GM12878 (cell line): ENCODE results near the gene PTRH2. TPM values are rescaled to one million over a fixed set of nuclear protein-coding genes. Genes with fewer than 3 reads are reported as not detected.

ENCODE experiments used
- CEBPZ ChIP-seq: fragments of 150-350 bp; IDR thresholded peaks from 2 replicates; pipeline ENCODE4 v1.6.1; 2016; ENCODE audit warnings: low read depth, low read length
- ELK1 ChIP-seq: IDR thresholded peaks from 2 replicates; pipeline ENCODE4 v1.6.1; 2012; ENCODE audit warnings: low read depth, low read length, improper control_type of control experiment
- ESRRA ChIP-seq: IDR thresholded peaks from 2 replicates; pipeline ENCODE4 v1.6.1; 2012; ENCODE audit warnings: mild to moderate bottlenecking, low read length, improper control_type of control experiment
- FOXK2 ChIP-seq: fragments of 450-650 bp; IDR thresholded peaks from 2 replicates; pipeline ENCODE4 v1.6.1; 2017; ENCODE audit warnings: mild to moderate bottlenecking, moderate library complexity
- GABPA ChIP-seq: IDR thresholded peaks from 2 replicates; pipeline ENCODE4 v1.6.1; 2014; ENCODE audit warnings: antibody characterized with exemption, low read depth, mild to moderate bottlenecking, inconsistent platforms
- HSF1 ChIP-seq: fragments of 150-350 bp; IDR thresholded peaks from 2 replicates; pipeline ENCODE4 v1.6.1; 2014; ENCODE audit warnings: mild to moderate bottlenecking, low read depth, low read length
- IRF5 ChIP-seq: fragments of 450-650 bp; IDR thresholded peaks from 2 replicates; pipeline ENCODE4 v1.6.1; 2017; ENCODE audit warnings: borderline replicate concordance
- MYB ChIP-seq: fragments of 150-350 bp; IDR thresholded peaks from 2 replicates; pipeline ENCODE4 v1.6.1; 2014; ENCODE audit warnings: mild to moderate bottlenecking, low read depth, low read length, borderline replicate concordance
- PKNOX1 ChIP-seq: fragments of 450-650 bp; IDR thresholded peaks from 2 replicates; pipeline ENCODE4 v1.6.1; 2016; ENCODE audit warnings: mild to moderate bottlenecking
- TAF1 ChIP-seq: IDR thresholded peaks from 2 replicates; pipeline ENCODE4 v1.6.1; 2011; ENCODE audit warnings: mild to moderate bottlenecking, low read depth, low read length, borderline replicate concordance
- ZBTB4 ChIP-seq: fragments of 450-650 bp; formaldehyde crosslinking; IDR thresholded peaks from 2 replicates; pipeline ENCODE4 v1.4.0; 2022; ENCODE audit warnings: mild to moderate bottlenecking, moderate library complexity
- ZNF384 ChIP-seq: IDR thresholded peaks from 2 replicates; pipeline ENCODE4 v1.6.1; 2012; ENCODE audit warnings: low read depth, mild to moderate bottlenecking, low read length, improper control_type of control experiment, borderline replicate concordance
- ZNF622 ChIP-seq: fragments of 450-650 bp; IDR thresholded peaks from 2 replicates; pipeline ENCODE4 v1.6.1; 2017; ENCODE audit warnings: mild to moderate bottlenecking, inconsistent platforms
- polyA plus RNA-seq, 11 experiments: library from polyadenylated mRNA; depleted of rRNA in 4 of 11; unstranded in 6 of 11; stranded (reverse) in 5 of 11; fragments of >200 nt; fragmentation: Nextera tagmentation in 4 of 11; fragmentation: Illumina TruSeq in 1 of 11; extraction: Ambion mirVana in 4 of 11; extraction: Trizol in 1 of 11; gene quantifications; 1 replicate in 1 of 11; 2 replicates in 10 of 11; pipeline versions ENCODE4 v1.2.1 to v1.2.3, GENCODE V29; 2011 to 2016; ENCODE audit warnings: inconsistent platforms in 2 of 11, missing spikeins in 2 of 11, low read depth in 1 of 11
- total RNA-seq, 4 experiments: library from RNA; depleted of rRNA in 3 of 4; stranded (reverse); fragments of >200 nt in 3 of 4; fragmentation: Illumina TruSeq in 1 of 4; extraction: Trizol in 1 of 4; gene quantifications; 2 replicates each; pipeline versions ENCODE4 v1.2.1 to v1.2.3, GENCODE V29; 2013 to 2021

Gene PTRH2
- total and polyA plus RNA-seq, 10 of the 15 experiments (the other 5 are each of a cell fraction or from before 2014, with no cell fraction given): 37.7 to 156 (median 63.4) TPM

- TF ChIP-seq ELK1 (no peak), ZBTB4 (CRISPR knock-in tag) (no peak), ZNF384 (no peak), TAF1 (no peak), MYB (no peak), FOXK2 (no peak), ESRRA (no peak), CEBPZ (no peak), HSF1 (no peak), ZNF622 (no peak), IRF5 (no peak), PKNOX1 (no peak), GABPA (no peak)
Observed at GRCh38 chr17:59702304-59702703, 4.9 kb downstream of the PTRH2 start (continued).
